ENCODE results near the gene CFAP77. TPM values are rescaled to one million over a fixed set of nuclear protein-coding genes. Genes with fewer than 3 reads are reported as not detected.

Gene CFAP77
- polyA plus RNA-seq, 1 donor, result 0.13 TPM

GRCh38 chr9:132577119-132577518 is 167.1 kb downstream of the CFAP77 start:
- H3K27me3 ChIP-seq (ENCODE audit: control insufficient read depth, insufficient read depth, low read length), result peaks cover 82% of the 10 kb centered on the region
- H3K9me3 ChIP-seq (ENCODE audit: control insufficient read depth, low read depth, low read length), result peaks cover 9% of the 10 kb centered on the region
- no peak overlapping the region for H3K4me3 ChIP-seq (ENCODE audit: low read length)

GRCh38 chr9:132578367-132578932 is 168.4 kb downstream of the CFAP77 start:
- Histone ChIP-seq H3K27me3 (ENCODE audit: control insufficient read depth, insufficient read depth, low read length) (peaks cover 88% of the 10 kb centered on the region), H3K36me3 (ENCODE audit: control insufficient read depth, insufficient read depth, low read length) (no peaks in the 10 kb centered on the region), H3K4me3 (ENCODE audit: low read length) (no peak overlapping the region), H3K27ac (ENCODE audit: low read length) (no peak overlapping the region), H3K4me1 (ENCODE audit: control insufficient read depth, insufficient read depth, low read length) (peaks cover 4% of the 10 kb centered on the region), H3K9me3 (ENCODE audit: control insufficient read depth, low read depth, low read length) (peaks cover 18% of the 10 kb centered on the region)
- no peak for DNase-seq
- no CpG with 5 or more reads among the region's 7 CpGs for WGBS (ENCODE audit: insufficient coverage, low lambda C conversion rate)

More at GRCh38 chr9:132577119-132577518, 167.1 kb downstream of the CFAP77 start:
- H3K4me1 ChIP-seq (ENCODE audit: control insufficient read depth, insufficient read depth, low read length), result peaks cover 4% of the 10 kb centered on the region
- no peak overlapping the region for H3K27ac ChIP-seq (ENCODE audit: low read length)
- no peaks in the 10 kb centered on the region for H3K36me3 ChIP-seq (ENCODE audit: control insufficient read depth, insufficient read depth, low read length)
- DNase-seq, result no peak

DNA sequence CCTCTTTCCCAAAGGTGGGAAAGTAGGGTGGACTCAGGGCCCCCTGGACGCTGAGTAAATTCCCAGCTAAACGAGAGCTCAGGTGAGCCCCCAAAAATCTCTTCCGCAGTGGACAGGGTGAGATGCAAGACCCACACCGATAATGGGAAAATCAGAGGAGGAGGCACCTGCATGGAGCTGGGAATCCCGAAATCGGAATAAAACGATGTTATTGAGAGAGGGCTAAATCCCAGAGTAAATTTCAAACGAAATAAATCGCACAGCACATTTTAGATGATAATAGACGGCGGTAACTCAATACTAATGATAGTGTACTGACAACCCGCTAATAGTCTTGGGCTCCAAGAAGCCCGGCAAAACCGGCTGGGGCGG is 169.4 kb downstream of the CFAP77 start:
- no CpG with 5 or more reads among the region's 15 CpGs for WGBS (ENCODE audit: insufficient coverage, low lambda C conversion rate)
- peaks cover 18% of the 10 kb centered on the region for H3K9me3 ChIP-seq (ENCODE audit: control insufficient read depth, low read depth, low read length)
- DNase-seq, result no peak
- peaks cover 94% of the 10 kb centered on the region for H3K27me3 ChIP-seq (ENCODE audit: control insufficient read depth, insufficient read depth, low read length)
- H3K4me3 ChIP-seq (ENCODE audit: low read length), result no peak overlapping the region
- no peak overlapping the region for H3K27ac ChIP-seq (ENCODE audit: low read length)
- peaks cover 4% of the 10 kb centered on the region for H3K4me1 ChIP-seq (ENCODE audit: control insufficient read depth, insufficient read depth, low read length)
- H3K36me3 ChIP-seq (ENCODE audit: control insufficient read depth, insufficient read depth, low read length), result no peaks in the 10 kb centered on the region

GRCh38 chr9:132582276-132582785 is 172.3 kb downstream of the CFAP77 start, which contains the start of gene BARHL1:
TSS of gene BARHL1 (plus strand) at chr9:132582606. CDS start at chr9:132582798, 192 bp downstream.
- DNase-seq, result no peak
- Histone ChIP-seq H3K36me3 (ENCODE audit: control insufficient read depth, insufficient read depth, low read length) (no peaks in the 10 kb centered on the region), H3K4me1 (ENCODE audit: control insufficient read depth, insufficient read depth, low read length) (peaks cover 4% of the 10 kb centered on the region), H3K27me3 (ENCODE audit: control insufficient read depth, insufficient read depth, low read length) (peaks cover 98% of the 10 kb centered on the region), H3K27ac (ENCODE audit: low read length) (no peak within 1 kb of the TSS), H3K9me3 (ENCODE audit: control insufficient read depth, low read depth, low read length) (peaks cover 24% of the 10 kb centered on the region), H3K4me3 (ENCODE audit: low read length) (no peak within 1 kb of the TSS)
- no CpG with 5 or more reads among the region's 36 CpGs for WGBS (ENCODE audit: insufficient coverage, low lambda C conversion rate)

DNA sequence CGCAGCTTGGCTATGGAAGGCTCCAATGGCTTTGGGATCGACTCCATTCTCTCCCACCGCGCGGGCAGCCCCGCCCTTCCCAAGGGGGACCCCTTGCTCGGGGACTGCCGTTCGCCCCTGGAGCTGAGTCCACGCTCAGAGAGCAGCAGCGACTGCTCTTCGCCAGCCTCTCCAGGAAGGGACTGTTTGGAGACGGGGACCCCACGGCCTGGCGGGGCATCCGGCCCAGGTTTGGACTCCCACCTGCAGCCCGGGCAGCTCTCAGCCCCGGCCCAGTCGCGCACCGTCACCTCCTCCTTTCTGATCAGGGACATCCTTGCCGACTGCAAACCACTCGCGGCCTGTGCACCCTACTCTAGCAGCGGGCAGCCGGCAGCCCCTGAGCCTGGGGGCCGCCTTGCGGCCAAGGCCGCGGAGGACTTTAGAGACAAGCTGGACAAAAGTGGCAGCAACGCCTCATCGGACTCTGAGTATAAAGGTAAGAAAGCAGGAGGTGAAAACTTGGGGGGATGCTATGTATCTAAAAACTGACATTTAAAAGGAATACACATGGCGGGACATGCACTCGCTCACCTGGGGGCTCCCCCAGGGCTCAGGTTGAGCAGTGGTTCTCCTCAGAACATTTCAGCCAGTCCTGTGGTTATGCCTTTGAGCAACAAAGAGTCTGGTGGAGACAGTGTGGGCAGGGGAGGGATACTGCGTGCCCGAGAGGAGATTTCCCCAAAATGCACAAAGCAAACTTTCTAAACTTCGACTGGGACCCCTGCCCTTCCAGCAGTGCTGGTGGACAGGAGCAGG is 173.0 kb downstream of the CFAP77 start:
- WGBS (ENCODE audit: insufficient coverage, low lambda C conversion rate), result no CpG with 5 or more reads among the region's 37 CpGs
- peaks cover 99% of the 10 kb centered on the region for H3K27me3 ChIP-seq (ENCODE audit: control insufficient read depth, insufficient read depth, low read length)
- H3K9me3 ChIP-seq (ENCODE audit: control insufficient read depth, low read depth, low read length), result peaks cover 24% of the 10 kb centered on the region
- DNase-seq, result no peak
- no peaks in the 10 kb centered on the region for H3K36me3 ChIP-seq (ENCODE audit: control insufficient read depth, insufficient read depth, low read length)
- no peak overlapping the region for H3K4me3 ChIP-seq (ENCODE audit: low read length)
- peaks cover 4% of the 10 kb centered on the region for H3K4me1 ChIP-seq (ENCODE audit: control insufficient read depth, insufficient read depth, low read length)
- no peak overlapping the region for H3K27ac ChIP-seq (ENCODE audit: low read length)

DNA sequence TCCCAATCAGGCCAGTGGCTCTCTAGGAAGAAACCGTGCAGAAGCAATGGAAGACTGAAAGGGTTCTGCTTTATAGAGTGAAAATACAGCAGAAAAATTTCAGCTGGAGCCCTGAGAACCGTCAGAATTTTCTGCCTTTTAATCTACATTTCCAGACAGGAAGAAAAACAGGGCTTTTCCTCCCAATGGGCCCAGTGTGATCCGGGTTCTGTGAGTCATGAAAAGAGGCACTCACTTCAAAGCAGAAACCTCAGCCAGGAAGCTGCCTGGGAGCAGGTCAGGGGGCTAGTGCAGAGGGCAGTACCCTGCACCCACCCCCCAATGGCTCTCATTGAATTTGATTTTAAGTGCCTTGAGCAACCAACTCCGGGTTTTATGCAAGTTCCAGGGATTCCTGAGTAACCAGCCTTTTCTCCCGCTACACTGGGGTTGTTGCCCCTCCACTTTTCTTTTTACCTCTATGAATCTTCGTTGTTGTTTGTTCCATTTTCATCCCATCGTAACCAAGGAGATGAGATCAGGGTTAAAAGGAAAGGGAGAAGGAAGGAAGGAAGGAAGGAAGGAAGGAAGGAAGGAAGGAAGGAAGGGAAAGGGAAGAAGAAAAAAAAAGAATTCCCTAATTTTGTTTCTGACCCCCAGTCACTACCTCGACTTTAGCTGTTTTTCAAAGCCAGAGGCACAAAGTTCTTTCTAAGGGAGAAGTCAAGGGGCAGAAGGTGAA is 173.7 kb downstream of the CFAP77 start:
- Histone ChIP-seq H3K27me3 (ENCODE audit: control insufficient read depth, insufficient read depth, low read length) (peaks cover 99% of the 10 kb centered on the region), H3K4me1 (ENCODE audit: control insufficient read depth, insufficient read depth, low read length) (peaks cover 4% of the 10 kb centered on the region), H3K36me3 (ENCODE audit: control insufficient read depth, insufficient read depth, low read length) (no peaks in the 10 kb centered on the region), H3K27ac (ENCODE audit: low read length) (no peak overlapping the region), H3K9me3 (ENCODE audit: control insufficient read depth, low read depth, low read length) (peaks cover 24% of the 10 kb centered on the region), H3K4me3 (ENCODE audit: low read length) (no peak overlapping the region)
- WGBS (ENCODE audit: insufficient coverage, low lambda C conversion rate), result 17% methylated on average over 1 of the region's 8 CpGs
- no peak for DNase-seq

DNA sequence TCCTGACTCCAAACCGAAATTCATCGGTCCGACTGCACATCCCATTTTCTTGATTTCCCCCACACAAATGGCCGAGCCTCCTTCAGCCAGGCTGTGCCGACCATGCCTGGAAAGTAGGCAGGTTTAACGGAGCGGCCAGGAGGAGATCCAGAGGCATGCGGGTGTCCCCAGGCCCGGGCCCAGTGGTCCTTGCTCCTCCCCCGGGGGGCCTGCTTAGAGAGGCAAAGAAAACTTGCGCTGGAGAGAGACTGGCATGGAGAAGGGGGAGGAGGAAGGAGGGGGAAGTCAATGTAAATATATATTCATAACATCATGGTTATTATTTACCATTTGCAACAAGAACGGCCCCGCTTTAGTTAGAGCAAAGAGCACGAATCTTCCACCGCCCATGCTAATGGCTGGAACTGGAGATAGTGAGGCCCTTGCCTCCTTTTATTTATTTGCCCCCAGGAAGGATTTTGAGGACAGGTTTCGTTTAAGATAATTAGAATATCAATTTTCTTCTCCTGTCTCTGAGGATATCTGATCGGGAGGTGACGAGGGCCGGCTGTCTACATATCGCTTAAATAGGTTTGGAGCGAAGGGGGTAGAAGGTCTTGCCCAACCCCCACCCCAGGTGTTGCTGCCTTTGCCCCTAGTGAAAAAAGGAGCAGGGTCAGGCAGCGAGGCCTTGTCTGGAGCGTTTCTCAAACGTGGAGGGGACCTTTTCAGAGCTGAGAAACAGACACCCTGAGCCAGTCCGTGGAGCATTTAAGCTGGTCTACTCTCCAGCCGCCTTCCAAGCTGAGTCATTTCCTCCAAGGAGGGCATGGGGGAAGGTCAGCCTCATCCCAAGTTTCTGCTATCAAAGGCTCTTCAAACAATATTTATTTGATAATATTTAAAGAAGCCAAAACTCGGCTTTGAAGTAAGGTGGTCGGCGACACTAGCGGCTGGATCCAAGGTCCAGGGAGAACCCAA is 174.9 kb downstream of the CFAP77 start:
- no peak for DNase-seq
- WGBS (ENCODE audit: insufficient coverage, low lambda C conversion rate), result 0% methylated on average over 1 of the region's 30 CpGs
- peaks cover 99% of the 10 kb centered on the region for H3K27me3 ChIP-seq (ENCODE audit: control insufficient read depth, insufficient read depth, low read length)
- H3K4me1 ChIP-seq (ENCODE audit: control insufficient read depth, insufficient read depth, low read length), result peaks cover 4% of the 10 kb centered on the region
- H3K36me3 ChIP-seq (ENCODE audit: control insufficient read depth, insufficient read depth, low read length), result no peaks in the 10 kb centered on the region
- H3K4me3 ChIP-seq (ENCODE audit: low read length), result no peak overlapping the region
- no peak overlapping the region for H3K27ac ChIP-seq (ENCODE audit: low read length)
- peaks cover 20% of the 10 kb centered on the region for H3K9me3 ChIP-seq (ENCODE audit: control insufficient read depth, low read depth, low read length)

GRCh38 chr9:132585954-132586829 is 176.2 kb downstream of the CFAP77 start:
- H3K27me3 ChIP-seq (ENCODE audit: control insufficient read depth, insufficient read depth, low read length), result peaks cover 98% of the 10 kb centered on the region
- no peak overlapping the region for H3K27ac ChIP-seq (ENCODE audit: low read length)
- DNase-seq, result no peak
- WGBS (ENCODE audit: insufficient coverage, low lambda C conversion rate), result 0% methylated on average over 1 of the region's 42 CpGs
- peaks cover 15% of the 10 kb centered on the region for H3K9me3 ChIP-seq (ENCODE audit: control insufficient read depth, low read depth, low read length)
- H3K4me3 ChIP-seq (ENCODE audit: low read length), result no peak overlapping the region
- H3K4me1 ChIP-seq (ENCODE audit: control insufficient read depth, insufficient read depth, low read length), result peaks cover 4% of the 10 kb centered on the region
- H3K36me3 ChIP-seq (ENCODE audit: control insufficient read depth, insufficient read depth, low read length), result no peaks in the 10 kb centered on the region

GRCh38 chr9:132586830-132587591 is 177.0 kb downstream of the CFAP77 start:
- Histone ChIP-seq H3K4me3 (ENCODE audit: low read length) (no peak overlapping the region), H3K27ac (ENCODE audit: low read length) (no peak overlapping the region), H3K36me3 (ENCODE audit: control insufficient read depth, insufficient read depth, low read length) (no peaks in the 10 kb centered on the region), H3K4me1 (ENCODE audit: control insufficient read depth, insufficient read depth, low read length) (no peaks in the 10 kb centered on the region), H3K9me3 (ENCODE audit: control insufficient read depth, low read depth, low read length) (peaks cover 15% of the 10 kb centered on the region), H3K27me3 (ENCODE audit: control insufficient read depth, insufficient read depth, low read length) (peaks cover 98% of the 10 kb centered on the region)
- no CpG with 5 or more reads among the region's 74 CpGs for WGBS (ENCODE audit: insufficient coverage, low lambda C conversion rate)
- DNase-seq, result no peak
